Measurements from ENCODE around the gene SLC31A2. TPM values are rescaled to one million over a fixed set of nuclear protein-coding genes. Genes with fewer than 3 reads are reported as not detected.

SLC31A2 gene
- total and polyA plus RNA-seq, 9 donors, result 3.4 to 21.1 (median 6.0) TPM

GRCh38 chr9:113163001-113163400 lies 12.2 kb downstream of the SLC31A2 start:
- no peaks in the 10 kb centered on the region for H3K9me3 ChIP-seq
- no peaks in the 10 kb centered on the region for H3K36me3 ChIP-seq
- TF ChIP-seq EP300 (IDR thresholded peaks at IDR 0.05), result no peak
- TF ChIP-seq CTCF (IDR thresholded peaks at IDR 0.05), result no peak
- no peak for TF ChIP-seq POLR2A (IDR thresholded peaks at IDR 0.05)
- DNase-seq, result no peak
- H3K27me3 ChIP-seq, result no peaks in the 10 kb centered on the region
- intact Hi-C loops (cut with DNase I), result no loop called here
- WGBS, 3 donors, result 64 to 83% (median 65%) methylated on average over 3 of the region's 3 CpGs
- no peak overlapping the region for H3K4me3 ChIP-seq
- no peaks in the 10 kb centered on the region for H3K4me1 ChIP-seq (ENCODE audit: insufficient read depth)
- H3K27ac ChIP-seq, result no peak overlapping the region

- peak in 1 of 5 donors; percentile 35 for DNase-seq
- Histone ChIP-seq H3K36me3 (no peaks in the 10 kb centered on the region), H3K27ac (no peak overlapping the region)
Measured at GRCh38 chr9:113164536-113165300, 13.9 kb downstream of the SLC31A2 start.

GRCh38 chr9:113166039-113166438 lies 15.2 kb downstream of the SLC31A2 start:
- H3K9me3 ChIP-seq, result no peaks in the 10 kb centered on the region
- no peaks in the 10 kb centered on the region for H3K27me3 ChIP-seq
- no peak overlapping the region for H3K4me3 ChIP-seq
- intact Hi-C loops (cut with DNase I), result no loop called here
- WGBS, 3 donors, result 91 to 100% (median 93%) methylated on average over 4 of the region's 4 CpGs
- TF ChIP-seq EP300 (IDR thresholded peaks at IDR 0.05) (no peak), CTCF (IDR thresholded peaks at IDR 0.05) (no peak), POLR2A (IDR thresholded peaks at IDR 0.05) (no peak)
- no peaks in the 10 kb centered on the region for H3K36me3 ChIP-seq
- no peak for DNase-seq
- H3K4me1 ChIP-seq (ENCODE audit: insufficient read depth), result no peaks in the 10 kb centered on the region
- no peak overlapping the region for H3K27ac ChIP-seq

More at GRCh38 chr9:113164536-113165300, 13.9 kb downstream of the SLC31A2 start:
- 53 to 69% (median 65%) methylated on average over 4 of the region's 4 CpGs for WGBS, 3 donors
- Histone ChIP-seq H3K4me3 (no peak overlapping the region), H3K9me3 (no peaks in the 10 kb centered on the region), H3K27me3 (no peaks in the 10 kb centered on the region), H3K4me1 (ENCODE audit: insufficient read depth) (no peaks in the 10 kb centered on the region)
- TF ChIP-seq EP300 (IDR thresholded peaks at IDR 0.05) (no peak), CTCF (IDR thresholded peaks at IDR 0.05) (no peak), POLR2A (IDR thresholded peaks at IDR 0.05) (no peak)
- intact Hi-C loops (cut with DNase I), result no loop called here

- Histone ChIP-seq H3K27me3 (no peaks in the 10 kb centered on the region), H3K4me1 (ENCODE audit: insufficient read depth) (no peaks in the 10 kb centered on the region), H3K4me3 (no peak overlapping the region), H3K36me3 (no peaks in the 10 kb centered on the region), H3K9me3 (no peaks in the 10 kb centered on the region), H3K27ac (no peak overlapping the region)
- WGBS, 3 donors, result 96 to 99% (median 98%) methylated on average over 5 of the region's 5 CpGs
- no peak for DNase-seq
- intact Hi-C loops (cut with DNase I), result no loop called here
- TF ChIP-seq POLR2A (IDR thresholded peaks at IDR 0.05) (no peak), EP300 (IDR thresholded peaks at IDR 0.05) (no peak), CTCF (IDR thresholded peaks at IDR 0.05) (no peak)
Measured at GRCh38 chr9:113168809-113169208, 18.0 kb downstream of the SLC31A2 start.

Data from ovary (tissue), 9 donors.